Central memory CD4-positive, alpha-beta T cell (primary cell): ENCODE data around the gene PROSER1.
"Not testable (repeated sequence)": the region's sequence is repeated elsewhere in the genome, so short reads cannot be mapped to it uniquely, and the experiment has no call there.

Experiments used
- DNase-seq: peaks from one replicate; pipeline ENCODE4 v3.0.0; 2022

PROSER1 gene

GRCh38 chr13:39023761-39024160, 14.1 kb downstream of the PROSER1 start:
- no peak for DNase-seq

GRCh38 chr13:39023316-39023715, 14.6 kb downstream of the PROSER1 start:
- no peak for DNase-seq

GRCh38 chr13:39020853-39021462, 16.9 kb downstream of the PROSER1 start:
- DNase-seq: no peak

DNA sequence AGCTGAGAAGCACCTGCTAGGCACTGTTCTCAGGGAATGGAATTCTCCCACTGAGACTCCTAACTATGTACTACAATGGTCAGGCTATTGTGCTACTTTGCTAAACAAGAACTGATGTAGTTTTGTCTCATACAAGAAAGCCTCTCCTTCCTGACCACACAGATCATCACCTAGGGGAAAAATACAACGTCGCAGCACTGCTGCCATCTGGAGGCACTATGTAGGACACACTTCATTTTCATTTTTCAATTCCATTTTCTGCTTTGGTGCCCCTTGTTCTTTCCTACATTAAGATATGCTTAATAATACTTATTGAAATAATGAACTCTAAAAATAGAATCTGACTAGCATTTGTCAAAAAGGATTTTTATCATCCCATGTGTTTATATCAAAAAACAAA, 21.1 kb downstream of the PROSER1 start:
- no peak for DNase-seq

- DNase-seq: no peak
Observed at GRCh38 chr13:39016087-39016486, 21.8 kb downstream of the PROSER1 start.

- DNase-seq: no peak
Observed at GRCh38 chr13:39013462-39013861, 24.4 kb downstream of the PROSER1 start.

GRCh38 chr13:39012608-39013007, 25.3 kb downstream of the PROSER1 start:
- no peak for DNase-seq

DNA sequence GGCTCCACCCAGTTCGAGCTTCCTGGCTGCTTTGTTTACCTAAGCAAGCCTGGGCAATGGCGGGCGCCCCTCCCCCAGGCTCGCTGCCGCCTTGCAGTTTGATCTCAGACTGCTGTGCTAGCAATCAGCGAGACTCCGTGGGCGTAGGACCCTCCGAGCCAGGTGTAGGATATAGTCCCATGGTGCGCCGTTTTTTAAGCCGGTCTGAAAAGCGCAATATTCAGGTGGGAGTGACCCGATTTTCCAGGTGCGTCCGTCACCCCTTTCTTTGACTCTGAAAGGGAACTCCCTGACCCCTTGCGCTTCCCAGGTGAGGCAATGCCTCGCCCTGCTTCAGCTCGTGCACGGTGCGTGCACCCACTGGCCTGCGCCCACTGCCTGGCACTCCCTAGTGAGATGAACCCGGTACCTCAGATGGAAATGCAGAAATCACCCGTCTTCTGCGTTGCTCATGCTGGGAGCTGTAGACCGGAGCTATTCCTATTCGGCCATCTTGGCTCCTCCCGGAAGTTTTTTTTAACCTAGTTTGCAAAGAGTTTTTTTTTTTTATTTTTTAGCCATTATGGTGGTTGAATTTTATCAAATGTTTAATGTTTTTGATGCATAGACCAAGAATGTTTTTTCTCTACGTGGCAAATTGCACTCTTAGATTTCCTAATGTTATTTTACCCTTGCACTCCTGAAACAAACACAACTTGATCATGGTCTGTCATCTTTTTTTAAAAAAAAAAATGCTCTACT, 31.3 kb downstream of the PROSER1 start:
- not testable (repeated sequence) for DNase-seq

GRCh38 chr13:38998739-38999138, 39.1 kb downstream of the PROSER1 start:
- no peak for DNase-seq

DNA sequence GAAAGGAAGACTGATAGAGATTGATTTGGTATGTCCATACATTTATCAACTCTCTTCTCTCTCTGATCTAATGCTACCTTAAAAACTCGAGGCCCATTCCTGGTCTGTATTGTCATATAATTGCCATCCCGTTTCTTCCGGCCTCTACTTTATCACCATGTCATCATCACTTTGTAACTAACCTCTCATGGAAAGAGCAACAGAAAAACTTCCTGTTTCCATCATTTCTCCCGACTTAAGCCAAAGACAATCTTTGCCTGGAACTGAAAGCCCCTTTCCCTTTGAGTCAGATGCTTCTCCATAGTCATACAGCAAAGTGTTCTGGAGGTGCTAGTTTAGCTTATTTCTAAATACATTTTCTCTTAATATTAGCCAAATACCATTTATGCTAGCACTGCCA, 44.5 kb downstream of the PROSER1 start:
- DNase-seq: no peak

- DNase-seq: no peak
Observed at GRCh38 chr13:38990693-38991092, 47.2 kb downstream of the PROSER1 start, which contains the start of gene STOML3. Gene STOML3 (minus strand): TSS chr13:38990831. CDS start chr13:38990721, 110 bp downstream.

- DNase-seq: no peak
Observed at GRCh38 chr13:38981096-38981495, 56.8 kb downstream of the PROSER1 start.

DNA sequence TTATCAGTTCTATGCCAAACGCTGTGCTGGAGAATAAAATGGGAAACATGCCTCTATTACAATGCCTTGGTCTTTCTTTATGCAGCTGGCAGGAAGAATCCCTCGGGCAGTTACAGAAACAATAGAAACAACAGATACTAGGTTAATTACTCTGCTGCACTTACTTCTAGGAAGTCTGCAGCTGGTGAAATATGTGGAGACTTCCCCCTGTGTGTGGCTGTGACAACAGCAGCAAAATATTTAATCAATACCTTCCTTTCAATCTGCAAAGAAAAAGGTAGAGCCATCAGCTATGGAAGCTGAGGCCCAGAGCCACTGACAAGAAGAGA, 57.2 kb downstream of the PROSER1 start:
- DNase-seq: no peak

GRCh38 chr13:38979891-38980749, 57.8 kb downstream of the PROSER1 start:
- no peak for DNase-seq

GRCh38 chr13:38970380-38971051, 67.4 kb downstream of the PROSER1 start:
- no peak for DNase-seq

DNA sequence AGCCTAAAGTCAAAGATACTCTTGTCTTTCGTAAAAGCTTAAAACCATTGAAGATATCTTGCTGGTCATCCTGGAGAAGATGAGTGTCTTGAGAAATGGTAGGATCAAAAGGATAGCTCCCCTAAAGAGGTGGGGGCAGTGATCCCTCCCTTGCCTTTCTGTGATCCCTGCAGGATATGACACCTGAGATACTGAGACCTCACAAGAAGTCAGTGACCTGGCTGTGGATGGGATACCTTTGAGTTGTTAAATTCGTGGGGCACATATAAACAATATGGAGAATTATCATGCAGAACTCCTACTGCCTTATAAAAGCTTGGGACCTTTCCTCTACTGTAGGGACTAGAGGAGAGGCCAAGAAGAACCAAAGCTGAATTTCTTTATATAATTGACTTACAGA, 68.7 kb downstream of the PROSER1 start:
- DNase-seq: no peak

DNA sequence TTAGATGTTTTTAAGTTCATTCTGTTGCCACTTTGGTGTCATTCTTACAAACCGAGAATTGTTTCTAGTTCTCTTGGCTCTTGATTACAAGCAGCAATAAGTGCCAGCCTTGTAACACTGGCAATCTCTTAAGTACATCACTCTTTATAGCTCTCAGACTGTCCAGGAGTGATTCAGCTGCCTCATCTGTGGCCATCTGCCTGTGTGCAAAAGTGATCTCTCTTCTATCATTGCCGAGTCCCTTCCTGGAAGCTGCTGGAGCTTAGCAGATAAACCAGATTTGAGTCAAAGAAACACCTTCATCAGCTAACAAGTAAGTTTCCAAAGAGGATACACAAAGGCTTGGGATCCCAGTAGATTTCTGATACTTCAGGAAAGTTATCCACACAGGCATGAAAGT, 70.4 kb downstream of the PROSER1 start:
- DNase-seq: no peak

- no peak for DNase-seq
Observed at GRCh38 chr13:38965281-38965680, 72.6 kb downstream of the PROSER1 start.

GRCh38 chr13:38960175-38960574, 77.7 kb downstream of the PROSER1 start:
- DNase-seq: no peak
